Brain pericyte (primary cell): ENCODE data around the gene KIF5C.

Source experiments
- DNase-seq: peaks from one replicate; pipeline ENCODE4 v3.0.0-alpha.2; 2012; ENCODE audit warnings: low read depth, low spot score

The KIF5C gene

DNA sequence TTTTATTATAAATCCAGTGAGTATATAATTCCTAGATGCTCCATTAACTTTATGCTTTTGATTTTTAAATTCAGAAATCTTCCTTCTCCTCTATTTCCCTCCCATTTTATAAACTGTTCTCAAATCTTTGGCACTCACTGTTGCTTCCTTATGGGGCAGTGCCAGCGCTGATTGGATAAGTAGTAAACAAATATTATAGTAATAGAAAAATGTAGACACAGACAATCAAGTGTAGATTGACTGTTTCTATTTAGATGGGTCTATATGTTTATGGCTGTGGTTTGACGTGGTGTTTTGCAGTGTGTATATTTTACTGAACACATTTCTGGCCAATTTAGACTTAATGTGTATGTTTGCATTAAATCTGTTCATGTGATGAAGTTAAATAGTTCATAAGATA, 200.1 kb downstream of the KIF5C start:
- no peak for DNase-seq

DNA sequence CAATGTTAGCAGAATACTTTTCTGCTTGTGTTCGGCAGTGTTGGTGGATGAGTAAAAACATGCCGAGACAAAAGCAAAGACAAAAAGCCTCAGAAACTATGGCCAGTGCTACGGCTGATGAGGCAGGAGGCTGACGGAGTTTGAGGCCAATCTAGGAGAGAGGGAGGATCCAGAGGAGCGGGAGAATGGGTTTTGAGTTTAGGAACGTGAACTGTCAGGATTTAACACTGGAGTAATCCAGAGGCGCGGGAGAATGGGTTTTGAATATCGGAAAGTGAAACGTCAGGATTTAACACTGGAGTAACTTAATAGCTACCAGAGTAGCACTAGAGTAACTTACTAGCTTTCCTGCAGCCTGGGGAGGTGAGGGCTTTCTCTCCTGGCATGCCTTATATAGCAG, 200.8 kb downstream of the KIF5C start:
- no peak for DNase-seq
